PFSK-1 (cell line): ENCODE data around the gene DLL1.

Source experiments
- FOXP2 ChIP-seq: optimal IDR thresholded peaks from 2 replicates; pipeline ENCODE3; 2011; ENCODE audit warnings: borderline replicate concordance, control low read depth, inconsistent platforms; ENCODE audit not compliant: insufficient read depth; ENCODE audit errors: extremely low read length, extremely low read depth
- POLR2AphosphoS5 ChIP-seq: IDR thresholded peaks from 2 replicates; pipeline ENCODE4 v1.6.1; 2012; ENCODE audit warnings: low read depth, mild to moderate bottlenecking, control low read depth, low read length, moderate library complexity
- SIN3A ChIP-seq: IDR thresholded peaks from 2 replicates; pipeline ENCODE4 v1.6.1; 2012; ENCODE audit warnings: mild to moderate bottlenecking, low read length, moderate library complexity, borderline replicate concordance; ENCODE audit not compliant: insufficient read depth
- TAF1 ChIP-seq: IDR thresholded peaks from 2 replicates; pipeline ENCODE4 v1.6.1; 2012; ENCODE audit warnings: low read length, control low read depth, borderline replicate concordance; ENCODE audit not compliant: insufficient read depth
- TF ChIP-seq, protein P1 (sequence below), 2 experiments: IDR thresholded peaks; 2 replicates each; pipeline versions ENCODE4 v1.6.1 to v1.8.0; 2011 to 2012; ENCODE audit warnings: low read depth in 2 of 2, low read length in 2 of 2, control low read depth in 1 of 2, inconsistent platforms in 1 of 2, mild to moderate bottlenecking in 1 of 2, moderate library complexity in 1 of 2; ENCODE audit not compliant: insufficient read depth in 1 of 2

The DLL1 gene

DNA sequence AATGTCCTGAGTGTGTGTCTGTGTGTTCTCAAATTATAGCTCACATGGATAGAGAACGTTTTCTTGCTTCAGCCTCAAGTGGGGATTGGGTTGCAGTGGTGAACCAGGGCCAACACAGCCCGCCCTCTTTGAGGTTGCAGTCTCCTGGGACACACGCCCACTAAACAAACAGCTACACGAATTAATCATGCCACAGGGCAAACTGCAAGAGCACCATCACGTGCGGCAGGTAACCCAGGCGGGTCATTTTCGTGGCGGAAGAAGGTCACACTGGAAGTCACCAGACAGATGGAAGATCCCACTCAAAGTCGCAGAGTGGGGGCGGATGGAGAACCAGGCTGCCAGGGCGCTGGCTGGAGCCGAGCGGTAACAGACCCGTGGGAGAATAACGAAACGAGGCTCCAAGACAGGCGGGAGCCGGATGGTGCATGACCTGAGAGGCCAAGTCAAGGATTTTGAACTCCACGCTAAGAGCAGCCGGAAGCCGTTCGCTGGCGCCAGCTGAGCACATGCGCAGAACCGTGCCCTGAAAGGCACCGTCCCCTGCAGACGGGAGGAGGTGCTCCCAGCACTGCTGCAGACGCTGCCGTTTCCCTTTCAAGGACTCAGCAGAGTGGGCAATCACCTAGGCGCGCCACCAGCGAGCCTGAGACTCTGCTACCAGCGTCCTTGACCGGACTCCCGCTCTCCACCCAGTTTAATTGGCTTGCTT is 10.7 kb downstream of the DLL1 start:
- no peak for TF ChIP-seq POLR2AphosphoS5
- TF ChIP-seq, protein P1, sequence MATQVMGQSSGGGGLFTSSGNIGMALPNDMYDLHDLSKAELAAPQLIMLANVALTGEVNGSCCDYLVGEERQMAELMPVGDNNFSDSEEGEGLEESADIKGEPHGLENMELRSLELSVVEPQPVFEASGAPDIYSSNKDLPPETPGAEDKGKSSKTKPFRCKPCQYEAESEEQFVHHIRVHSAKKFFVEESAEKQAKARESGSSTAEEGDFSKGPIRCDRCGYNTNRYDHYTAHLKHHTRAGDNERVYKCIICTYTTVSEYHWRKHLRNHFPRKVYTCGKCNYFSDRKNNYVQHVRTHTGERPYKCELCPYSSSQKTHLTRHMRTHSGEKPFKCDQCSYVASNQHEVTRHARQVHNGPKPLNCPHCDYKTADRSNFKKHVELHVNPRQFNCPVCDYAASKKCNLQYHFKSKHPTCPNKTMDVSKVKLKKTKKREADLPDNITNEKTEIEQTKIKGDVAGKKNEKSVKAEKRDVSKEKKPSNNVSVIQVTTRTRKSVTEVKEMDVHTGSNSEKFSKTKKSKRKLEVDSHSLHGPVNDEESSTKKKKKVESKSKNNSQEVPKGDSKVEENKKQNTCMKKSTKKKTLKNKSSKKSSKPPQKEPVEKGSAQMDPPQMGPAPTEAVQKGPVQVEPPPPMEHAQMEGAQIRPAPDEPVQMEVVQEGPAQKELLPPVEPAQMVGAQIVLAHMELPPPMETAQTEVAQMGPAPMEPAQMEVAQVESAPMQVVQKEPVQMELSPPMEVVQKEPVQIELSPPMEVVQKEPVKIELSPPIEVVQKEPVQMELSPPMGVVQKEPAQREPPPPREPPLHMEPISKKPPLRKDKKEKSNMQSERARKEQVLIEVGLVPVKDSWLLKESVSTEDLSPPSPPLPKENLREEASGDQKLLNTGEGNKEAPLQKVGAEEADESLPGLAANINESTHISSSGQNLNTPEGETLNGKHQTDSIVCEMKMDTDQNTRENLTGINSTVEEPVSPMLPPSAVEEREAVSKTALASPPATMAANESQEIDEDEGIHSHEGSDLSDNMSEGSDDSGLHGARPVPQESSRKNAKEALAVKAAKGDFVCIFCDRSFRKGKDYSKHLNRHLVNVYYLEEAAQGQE (IDR thresholded peaks at IDR 0.05; ENCODE audit: insufficient read depth in 1 of 2, low read depth in 2 of 2, low read length in 2 of 2): no peak
- TF ChIP-seq TAF1: no peak
- no peak for TF ChIP-seq SIN3A
- TF ChIP-seq FOXP2: no peak

DNA sequence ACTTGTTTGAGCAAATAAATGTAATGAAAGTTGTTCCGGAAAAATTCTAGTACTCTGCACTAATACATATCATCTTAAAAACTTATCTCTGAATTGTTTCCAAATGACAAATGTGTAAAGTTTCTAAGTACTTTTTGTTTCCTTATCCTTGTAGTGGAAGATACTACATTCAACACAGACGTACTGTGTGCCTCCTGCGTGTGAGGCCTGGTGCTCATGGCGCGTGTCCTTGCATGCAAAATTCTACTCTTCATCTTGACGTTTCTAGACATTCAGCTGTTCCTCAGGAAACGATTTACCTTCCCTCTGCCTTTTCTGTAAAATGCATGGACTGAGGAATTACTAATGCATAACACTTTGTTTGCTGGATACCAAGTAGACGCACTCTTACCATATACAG is 11.5 kb downstream of the DLL1 start:
- TF ChIP-seq TAF1: no peak

DNA sequence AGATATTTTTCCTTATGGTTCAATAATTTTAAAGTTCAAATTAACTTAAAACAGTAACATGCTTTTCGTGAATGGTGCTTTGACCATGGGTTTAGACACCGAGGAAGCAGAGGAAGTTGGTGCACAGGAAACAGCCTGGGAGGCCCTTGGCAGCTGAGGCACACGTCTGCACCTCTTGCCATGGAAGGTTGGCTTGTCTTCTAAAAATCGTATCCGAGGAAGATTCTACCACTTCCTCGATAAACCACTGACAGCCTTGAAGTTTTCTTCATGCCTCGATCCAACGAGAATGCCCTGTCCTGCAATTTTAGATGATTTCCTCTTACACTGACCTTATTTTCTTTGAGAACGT is 12.2 kb downstream of the DLL1 start:
- TF ChIP-seq POLR2AphosphoS5: no peak

DNA sequence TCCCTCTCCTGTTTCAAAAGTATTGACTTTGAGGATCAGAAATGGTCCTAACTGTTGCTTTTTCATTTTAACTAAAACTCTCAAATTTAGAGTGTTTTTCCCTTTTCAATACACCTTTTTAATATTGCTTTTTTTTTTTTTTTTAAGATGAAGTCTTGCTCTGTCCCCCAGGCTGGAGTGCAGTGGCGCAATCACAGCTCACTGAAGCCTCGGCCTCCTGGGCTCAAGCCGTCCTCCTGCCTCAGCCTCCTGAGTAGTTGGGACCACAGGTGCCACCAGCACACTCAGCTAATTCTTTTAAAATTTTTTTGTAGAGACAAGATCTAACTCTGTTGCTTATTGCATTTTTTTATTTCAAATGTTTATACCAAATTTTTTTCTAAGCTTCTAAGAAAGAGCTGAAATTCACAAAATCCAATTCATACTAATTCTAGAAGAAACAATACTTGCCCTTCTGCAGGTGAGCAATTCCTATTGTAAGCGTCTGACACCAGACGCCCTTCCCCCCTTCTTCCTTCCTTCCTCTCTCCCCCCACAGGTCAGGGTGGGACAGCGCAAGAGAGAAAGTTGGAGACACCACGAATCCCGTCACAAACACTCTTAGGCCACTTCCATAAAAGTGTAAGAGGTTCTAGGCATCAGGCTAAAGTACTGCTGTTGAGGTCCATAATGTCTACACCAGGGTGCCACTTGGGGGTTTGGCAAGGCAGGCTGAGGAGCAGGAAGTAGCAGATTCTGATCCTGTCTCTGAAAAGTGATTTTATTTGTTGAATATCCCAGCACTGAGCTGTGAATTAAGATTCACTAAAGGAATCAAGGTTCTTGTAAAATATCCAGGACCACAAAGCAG is 12.8 kb downstream of the DLL1 start:
- TF ChIP-seq, protein P1 (IDR thresholded peaks at IDR 0.05; ENCODE audit: insufficient read depth in 1 of 2, low read depth in 2 of 2, low read length in 2 of 2): no peak

DNA sequence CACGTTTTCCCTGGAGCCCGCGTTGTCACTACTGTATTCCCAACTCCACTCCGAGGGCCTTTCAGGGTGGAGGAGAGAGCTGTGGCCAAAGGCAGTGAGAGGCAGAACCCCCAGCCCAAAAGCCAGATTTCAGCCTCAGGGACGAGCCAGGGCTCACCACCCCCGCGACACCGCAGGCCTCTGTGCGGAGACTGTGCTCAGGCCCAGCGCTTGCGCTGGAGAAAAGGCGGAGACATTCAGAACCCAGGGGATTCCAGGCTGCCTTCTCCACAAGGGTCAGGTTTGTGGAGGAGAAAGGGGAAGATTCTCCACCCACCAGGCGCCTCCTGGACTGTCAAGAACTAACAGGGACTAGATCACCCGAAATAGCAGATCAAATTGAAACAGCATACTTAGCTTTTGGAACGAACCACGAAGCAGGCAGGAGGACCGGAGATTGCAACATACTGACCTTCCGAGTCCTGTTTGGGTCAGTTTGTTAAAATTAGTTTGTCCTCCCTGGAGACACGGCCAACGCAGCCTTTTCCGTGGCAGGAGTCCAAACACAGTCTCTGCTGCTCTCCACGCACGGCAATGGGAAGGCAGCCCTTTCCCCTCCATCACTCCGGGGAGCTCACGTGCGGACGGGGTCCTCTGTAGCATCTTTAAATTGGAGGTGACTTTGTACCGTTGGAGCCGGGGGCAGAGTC is 14.4 kb downstream of the DLL1 start:
- TF ChIP-seq POLR2AphosphoS5 (no peak), SIN3A (no peak)
- TF ChIP-seq, protein P1 (IDR thresholded peaks at IDR 0.05; ENCODE audit: insufficient read depth in 1 of 2, low read depth in 2 of 2, low read length in 2 of 2): no peak

DNA sequence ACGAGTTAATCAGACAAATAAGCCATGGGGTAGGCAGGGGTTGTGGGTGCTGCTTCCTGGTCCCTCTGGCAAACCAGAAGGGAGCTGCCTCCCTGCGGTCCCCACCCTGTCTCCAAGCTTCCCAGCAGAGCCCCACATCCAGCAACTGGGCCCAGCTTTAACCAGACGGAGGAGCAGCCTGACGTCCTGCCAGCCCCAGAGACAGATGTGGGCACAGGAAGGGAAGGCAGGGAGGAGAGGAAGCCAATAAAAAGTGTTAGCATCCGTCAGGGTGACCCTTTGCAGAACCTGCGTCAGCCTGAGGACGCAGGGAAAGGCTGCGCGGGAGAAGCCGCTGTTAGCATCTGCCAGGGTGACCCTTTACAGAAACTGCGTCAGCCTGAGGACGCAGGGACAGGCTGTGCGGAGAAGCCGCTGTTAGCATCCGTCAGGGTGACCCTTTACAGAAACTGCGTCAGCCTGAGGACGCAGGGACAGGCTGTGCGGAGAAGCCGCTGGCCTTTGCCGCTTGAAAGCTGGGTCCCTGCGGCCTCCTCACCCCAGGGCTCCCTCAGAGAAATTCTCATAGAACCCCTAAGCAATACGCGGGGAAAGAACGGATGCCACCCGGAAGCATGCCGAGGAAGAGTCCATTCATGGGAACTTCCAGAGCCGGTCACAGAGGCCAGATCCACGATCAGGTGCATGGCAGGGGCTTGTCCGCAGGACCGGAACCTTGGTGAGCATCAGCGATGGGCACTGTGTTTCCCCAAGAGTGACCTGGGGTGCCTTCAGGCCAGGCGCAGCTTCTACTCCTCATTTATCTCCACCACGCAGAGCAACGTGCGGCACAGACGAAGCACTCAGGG is 15.9 kb downstream of the DLL1 start:
- no peak for TF ChIP-seq POLR2AphosphoS5
- TF ChIP-seq SIN3A: no peak
- no peak for TF ChIP-seq TAF1
- TF ChIP-seq, protein P1 (IDR thresholded peaks at IDR 0.05; ENCODE audit: insufficient read depth in 1 of 2, low read depth in 2 of 2, low read length in 2 of 2): no peak
- TF ChIP-seq FOXP2: no peak
